HL-60/S4 (cell line): Measurements from ENCODE around the gene ZNF469.

ENCODE experiments used
- in situ Hi-C: fragments of 300-500 bp; cut with MboI; formaldehyde crosslinking; loops from 2 replicates; pipeline ENCODE4 v1.14.3; 2022; ENCODE audit warnings: low sequenced_read_pairs

ZNF469 gene

GRCh38 chr16:88376835-88377726 lies 5.7 kb upstream of the ZNF469 start:
- in situ Hi-C loops = no loop called here

- in situ Hi-C loops = no loop called here
Observed at GRCh38 chr16:88377961-88378360, 4.8 kb upstream of the ZNF469 start.

DNA sequence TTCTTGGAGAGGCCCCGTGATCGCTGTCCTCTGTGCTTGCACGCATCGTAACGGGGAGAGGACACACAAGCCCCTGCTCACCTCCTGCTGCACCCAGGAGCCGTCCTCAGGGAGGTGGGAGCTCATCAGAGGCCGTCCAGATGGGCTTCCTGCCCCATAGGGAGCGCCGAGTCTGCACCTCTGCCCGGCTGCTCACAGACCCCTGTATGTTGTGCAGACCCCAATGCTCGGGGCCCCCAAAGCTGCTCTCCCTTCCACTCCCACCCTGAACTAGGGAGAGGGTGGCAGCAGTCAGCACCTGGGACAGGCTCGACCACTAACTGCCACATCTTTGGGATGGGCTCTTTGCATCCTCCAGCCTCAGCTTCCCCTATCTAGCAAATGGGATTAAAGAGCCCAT lies 4.4 kb upstream of the ZNF469 start:
- in situ Hi-C loops = no loop called here

- in situ Hi-C loops = no loop called here
Observed at GRCh38 chr16:88378836-88379693, 3.7 kb upstream of the ZNF469 start.

DNA sequence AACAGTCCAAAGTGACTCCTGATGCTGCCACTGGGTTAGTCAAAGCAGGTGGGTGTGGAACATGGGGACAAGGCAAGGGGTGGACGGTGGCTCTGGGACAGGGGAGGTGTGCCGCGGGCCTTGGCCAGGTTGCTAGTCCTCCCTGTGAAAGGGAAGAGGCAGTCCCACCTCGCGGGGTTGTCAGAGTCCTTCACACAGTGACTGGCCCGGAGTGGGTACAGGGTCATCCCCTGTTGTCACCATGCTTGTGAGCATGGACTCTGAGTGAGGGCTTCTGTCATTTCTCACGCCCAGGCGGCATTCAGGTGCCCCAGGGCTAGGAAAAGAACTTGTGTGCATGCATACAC lies 3.1 kb upstream of the ZNF469 start:
- in situ Hi-C loops = no loop called here

DNA sequence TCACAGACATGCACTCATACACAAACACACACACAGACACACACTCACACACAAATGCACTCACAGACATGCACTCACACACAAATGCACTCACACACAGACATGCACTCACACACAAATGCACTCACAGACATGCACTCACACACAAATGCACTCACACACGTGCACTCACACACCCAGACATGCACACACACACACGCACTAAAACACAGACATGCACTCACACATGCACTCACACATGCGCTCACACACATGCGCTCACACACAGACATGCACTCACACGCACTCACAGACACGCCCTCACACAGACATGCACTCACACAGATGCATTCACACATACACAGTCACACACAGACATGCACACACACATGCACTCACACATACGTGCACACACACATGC lies 2.7 kb upstream of the ZNF469 start:
- in situ Hi-C loops = no loop called here

- in situ Hi-C loops = no loop called here
Observed at GRCh38 chr16:88380619-88381018, 2.1 kb upstream of the ZNF469 start.

DNA sequence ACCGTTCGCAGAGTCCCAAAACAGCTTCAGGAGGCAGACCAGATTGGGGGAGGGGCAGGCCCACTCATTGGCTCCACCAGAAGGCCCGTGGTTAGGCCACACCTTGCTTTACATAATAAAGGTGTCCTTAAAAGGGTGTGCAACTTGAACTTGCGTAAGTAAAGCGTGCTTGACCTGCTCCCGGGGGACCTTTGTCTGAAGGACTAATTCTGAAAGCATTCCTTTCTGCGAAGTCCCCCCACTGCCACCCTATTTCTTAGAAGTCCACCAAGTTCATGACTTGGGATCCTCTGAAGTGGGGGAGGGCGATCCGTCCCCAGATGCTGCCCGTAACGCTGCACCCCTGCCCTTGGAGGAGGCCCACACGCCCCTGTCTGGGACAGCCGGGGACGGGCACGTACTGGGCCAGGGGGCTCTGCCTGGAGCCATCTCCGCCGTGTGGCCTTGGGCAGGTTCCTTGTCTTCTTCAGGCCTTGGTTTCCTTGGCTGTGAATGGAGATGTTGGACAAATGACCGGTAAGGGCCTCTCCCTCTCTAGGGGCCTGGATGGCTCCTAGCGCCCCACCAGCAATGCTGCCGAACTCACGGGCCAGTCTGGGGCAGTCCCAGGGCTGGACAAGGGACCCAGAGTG lies 823 bp upstream of the ZNF469 start:
- in situ Hi-C loops = no loop called here

- in situ Hi-C loops = no loop called here
Observed at GRCh38 chr16:88383401-88384221, 852 bp downstream of the ZNF469 start.

- in situ Hi-C loops = no loop called here
Observed at GRCh38 chr16:88384222-88385111, 1.7 kb downstream of the ZNF469 start.

- in situ Hi-C loops = no loop called here
Observed at GRCh38 chr16:88385112-88385594, 2.4 kb downstream of the ZNF469 start.

DNA sequence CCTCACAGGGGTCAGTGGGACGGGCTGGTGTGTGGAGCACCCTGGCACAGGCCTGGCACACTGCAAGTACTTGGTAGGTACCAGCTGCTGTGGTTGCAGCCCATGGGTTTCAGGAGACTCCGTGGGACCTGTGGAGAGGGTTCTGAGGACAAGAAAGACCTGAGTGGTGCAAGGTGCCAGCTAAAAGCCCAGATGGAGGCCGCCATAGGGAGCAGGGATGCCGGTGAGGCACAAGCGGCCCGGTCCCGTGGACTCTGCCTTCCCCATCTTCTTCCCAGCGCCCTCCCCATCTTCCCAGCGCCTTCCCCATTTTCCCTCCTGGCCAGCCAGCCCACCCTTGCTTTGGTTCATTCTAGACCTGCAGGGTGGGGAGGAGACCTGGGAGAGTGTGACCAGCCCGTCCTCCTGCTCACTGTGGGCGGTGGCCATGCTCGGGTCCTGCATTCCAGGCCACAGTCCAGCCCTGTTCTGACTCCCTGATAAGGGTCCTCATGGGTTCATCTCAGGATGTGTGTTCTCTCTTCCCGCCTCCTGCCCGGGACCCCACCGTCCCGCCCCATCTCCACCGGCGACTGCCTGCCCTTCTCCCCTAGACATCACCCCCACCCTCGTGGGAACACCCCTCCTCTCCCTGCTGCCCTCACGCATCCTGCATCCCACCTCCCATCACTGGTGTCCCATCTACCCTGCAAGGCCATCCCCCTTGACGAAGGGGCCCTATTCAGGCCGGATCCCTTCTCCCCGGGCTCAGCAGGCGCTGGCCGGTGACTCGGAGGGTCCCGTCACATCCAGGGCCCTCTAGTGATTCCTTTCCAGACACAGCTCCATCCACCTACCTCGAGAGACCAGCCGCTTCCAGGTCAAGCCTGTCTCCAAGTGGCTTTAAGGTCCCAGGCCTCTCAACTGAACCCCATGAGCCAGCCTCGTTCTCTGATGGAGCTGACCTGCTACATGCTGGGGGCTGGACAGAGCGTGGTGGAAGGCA lies 3.4 kb downstream of the ZNF469 start:
- in situ Hi-C loops = no loop called here

GRCh38 chr16:88387180-88387765 lies 4.5 kb downstream of the ZNF469 start:
- in situ Hi-C loops = no loop called here

DNA sequence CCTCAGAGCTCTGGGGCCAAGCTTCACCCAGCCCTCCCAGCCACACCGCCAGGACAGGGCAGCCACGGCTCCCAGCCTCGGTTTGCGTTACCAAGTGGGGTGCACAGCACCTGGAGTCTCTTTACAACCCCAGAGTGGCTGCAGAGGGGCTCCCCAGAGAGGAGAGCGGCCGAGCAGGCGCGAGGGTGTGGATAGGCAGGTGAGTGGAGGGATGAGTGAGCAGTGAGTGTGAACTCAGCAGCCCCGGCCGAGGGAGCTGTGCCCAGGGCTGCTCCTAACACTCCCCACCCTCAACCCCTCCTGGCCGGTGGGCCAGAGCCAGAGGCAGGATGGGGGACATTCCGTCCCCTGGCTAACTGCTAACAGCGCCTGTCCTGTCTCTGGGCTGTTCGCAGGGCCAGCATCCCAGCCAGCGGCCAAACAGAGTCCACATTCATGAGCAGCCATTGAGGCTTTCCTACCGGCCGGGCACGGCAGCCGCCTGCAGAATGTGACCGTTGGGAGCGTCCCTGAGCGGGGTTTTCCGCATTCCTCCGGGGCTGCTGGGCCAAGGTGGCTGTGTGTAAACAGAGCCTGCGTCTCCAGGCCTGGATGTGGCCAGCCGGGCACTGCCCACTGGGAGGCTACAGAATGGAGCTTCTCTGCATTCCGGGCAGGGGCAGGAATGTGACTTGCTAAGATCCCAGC lies 5.3 kb downstream of the ZNF469 start:
- in situ Hi-C loops = no loop called here

DNA sequence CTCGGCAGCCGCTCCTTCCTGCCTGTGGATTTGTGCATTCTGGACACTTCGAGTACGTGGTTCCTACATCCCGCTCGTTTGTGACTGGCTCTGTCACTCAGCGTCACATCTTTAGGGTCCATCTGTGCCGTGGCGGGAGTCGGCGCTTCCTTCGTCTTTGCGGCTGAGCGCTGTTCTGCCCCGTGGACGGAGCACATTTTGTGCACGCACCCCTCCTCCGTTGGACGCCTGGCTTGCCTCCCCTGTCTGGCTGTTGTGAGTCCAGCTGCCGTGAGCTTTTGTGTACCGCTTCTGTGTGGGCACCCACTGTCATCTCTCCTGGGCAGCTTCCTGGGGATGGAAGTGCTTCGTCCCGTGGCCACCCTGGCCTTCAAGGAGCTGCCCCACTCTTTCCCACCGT lies 6.4 kb downstream of the ZNF469 start:
- in situ Hi-C loops = no loop called here

GRCh38 chr16:88389621-88390160 lies 6.9 kb downstream of the ZNF469 start:
- in situ Hi-C loops = no loop called here

- in situ Hi-C loops = no loop called here
Observed at GRCh38 chr16:88390265-88390664, 7.5 kb downstream of the ZNF469 start.
